PC-9 (cell line): Measurements from ENCODE around the gene PTPRG.

ENCODE experiments used
- CTCF ChIP-seq: fragments of 200-600 bp; sonication (generic); conservative IDR thresholded peaks from 2 replicates; pipeline ENCODE4 v1.6.1; 2017; ENCODE audit warnings: mixed run types, antibody characterized with exemption, mild to moderate bottlenecking, moderate library complexity
- EZH2 ChIP-seq: fragments of 200-600 bp; sonication (generic); IDR thresholded peaks from 2 replicates; pipeline ENCODE4 v1.8.0; 2017; ENCODE audit warnings: antibody characterized with exemption, low read depth

DNA sequence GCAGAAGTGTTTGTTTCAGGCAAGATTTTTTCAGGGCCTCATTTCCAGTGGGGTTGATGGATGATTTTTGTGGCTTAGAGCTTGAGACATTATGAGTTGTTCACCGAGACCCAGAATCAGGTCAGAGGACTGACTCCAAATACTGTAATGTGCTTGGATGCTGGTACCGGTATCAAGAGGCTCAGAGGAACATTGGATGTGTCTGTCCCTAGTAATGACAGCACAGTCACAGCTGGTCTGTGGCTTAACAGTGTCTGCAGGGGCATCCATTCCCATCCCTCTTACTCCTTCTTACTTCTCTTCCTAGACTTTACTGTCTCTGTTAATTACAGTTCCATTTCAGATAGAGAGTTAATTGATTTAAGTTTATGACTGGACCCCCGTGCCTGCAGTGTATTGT lies 107.8 kb downstream of the PTPRG start:
- TF ChIP-seq CTCF (no peak), EZH2 (no peak)
